ENCODE data around the gene MTAP.

GRCh38 chr9:21864505-21864904 lies 62.1 kb downstream of the MTAP start:
- TF ChIP-seq, protein P1, sequence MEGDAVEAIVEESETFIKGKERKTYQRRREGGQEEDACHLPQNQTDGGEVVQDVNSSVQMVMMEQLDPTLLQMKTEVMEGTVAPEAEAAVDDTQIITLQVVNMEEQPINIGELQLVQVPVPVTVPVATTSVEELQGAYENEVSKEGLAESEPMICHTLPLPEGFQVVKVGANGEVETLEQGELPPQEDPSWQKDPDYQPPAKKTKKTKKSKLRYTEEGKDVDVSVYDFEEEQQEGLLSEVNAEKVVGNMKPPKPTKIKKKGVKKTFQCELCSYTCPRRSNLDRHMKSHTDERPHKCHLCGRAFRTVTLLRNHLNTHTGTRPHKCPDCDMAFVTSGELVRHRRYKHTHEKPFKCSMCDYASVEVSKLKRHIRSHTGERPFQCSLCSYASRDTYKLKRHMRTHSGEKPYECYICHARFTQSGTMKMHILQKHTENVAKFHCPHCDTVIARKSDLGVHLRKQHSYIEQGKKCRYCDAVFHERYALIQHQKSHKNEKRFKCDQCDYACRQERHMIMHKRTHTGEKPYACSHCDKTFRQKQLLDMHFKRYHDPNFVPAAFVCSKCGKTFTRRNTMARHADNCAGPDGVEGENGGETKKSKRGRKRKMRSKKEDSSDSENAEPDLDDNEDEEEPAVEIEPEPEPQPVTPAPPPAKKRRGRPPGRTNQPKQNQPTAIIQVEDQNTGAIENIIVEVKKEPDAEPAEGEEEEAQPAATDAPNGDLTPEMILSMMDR (IDR thresholded peaks at IDR 0.05): no peak
- TF ChIP-seq EZH2 (IDR thresholded peaks at IDR 0.05; ENCODE audit: borderline replicate concordance, insufficient read depth, low read depth, low read length, poor library complexity, severe bottlenecking): no peak

Data from B cell (primary cell).